ENCODE data around the gene PLEKHA3.

PLEKHA3 gene

GRCh38 chr2:178473373-178473772 is 6.9 kb upstream of the PLEKHA3 start:
- FAIRE-seq: no peak
- no peak for TF ChIP-seq POLR2A (IDR thresholded peaks at IDR 0.05; ENCODE audit: low read depth, low read length)
- no peak for DNase-seq (ENCODE audit: insufficient read length, low spot score)

GRCh38 chr2:178473931-178474330 is 6.3 kb upstream of the PLEKHA3 start:
- peak; percentile 20 for FAIRE-seq
- DNase-seq (ENCODE audit: insufficient read length, low spot score): no peak
- TF ChIP-seq POLR2A (IDR thresholded peaks at IDR 0.05; ENCODE audit: low read depth, low read length): no peak

GRCh38 chr2:178474560-178474959 is 5.7 kb upstream of the PLEKHA3 start:
- no peak for TF ChIP-seq POLR2A (IDR thresholded peaks at IDR 0.05; ENCODE audit: low read depth, low read length)
- no peak for FAIRE-seq

GRCh38 chr2:178476477-178476876 is 3.8 kb upstream of the PLEKHA3 start:
- no peak for TF ChIP-seq POLR2A (IDR thresholded peaks at IDR 0.05; ENCODE audit: low read depth, low read length)
- DNase-seq (ENCODE audit: insufficient read length, low spot score) (no peak), FAIRE-seq (no peak)

More at GRCh38 chr2:178474560-178474959, 5.7 kb upstream of the PLEKHA3 start:
- no peak for DNase-seq (ENCODE audit: insufficient read length, low spot score)

GRCh38 chr2:178477443-178478129 is 2.7 kb upstream of the PLEKHA3 start:
- DNase-seq (ENCODE audit: insufficient read length, low spot score): no peak
- FAIRE-seq: no peak

GRCh38 chr2:178478130-178478438 is 2.2 kb upstream of the PLEKHA3 start:
- FAIRE-seq: no peak
- DNase-seq (ENCODE audit: insufficient read length, low spot score): no peak
- no peak for TF ChIP-seq POLR2A (IDR thresholded peaks at IDR 0.05; ENCODE audit: low read depth, low read length)

More at GRCh38 chr2:178477443-178478129, 2.7 kb upstream of the PLEKHA3 start:
- no peak for TF ChIP-seq POLR2A (IDR thresholded peaks at IDR 0.05; ENCODE audit: low read depth, low read length)

- peak; percentile 65; the same call in 1 of the 2 replicates for TF ChIP-seq POLR2A (IDR thresholded peaks at IDR 0.05; ENCODE audit: low read depth, low read length)
- FAIRE-seq (peak; percentile 71), DNase-seq (ENCODE audit: insufficient read length, low spot score) (peak; percentile 52)
Measured at GRCh38 chr2:178478439-178479274, 1.6 kb upstream of the PLEKHA3 start, which contains the start of gene FKBP7. Gene FKBP7, minus strand, starts transcription at chr2:178478600. Its CDS starts 101 bp downstream, at chr2:178478499.

GRCh38 chr2:178479275-178479616 is 1.0 kb upstream of the PLEKHA3 start:
- TF ChIP-seq POLR2A (IDR thresholded peaks at IDR 0.05; ENCODE audit: low read depth, low read length): no peak
- FAIRE-seq (no peak), DNase-seq (ENCODE audit: insufficient read length, low spot score) (no peak)

- no peak for FAIRE-seq
- TF ChIP-seq POLR2A (IDR thresholded peaks at IDR 0.05; ENCODE audit: low read depth, low read length): no peak
- DNase-seq (ENCODE audit: insufficient read length, low spot score): no peak
Measured at GRCh38 chr2:178479758-178480226, 465 bp upstream of the PLEKHA3 start.

GRCh38 chr2:178482437-178482836 is 2.2 kb downstream of the PLEKHA3 start:
- DNase-seq (ENCODE audit: insufficient read length, low spot score): no peak
- FAIRE-seq: no peak
- no peak for TF ChIP-seq POLR2A (IDR thresholded peaks at IDR 0.05; ENCODE audit: low read depth, low read length)

- FAIRE-seq: peak; percentile 85
- DNase-seq (ENCODE audit: insufficient read length, low spot score): no peak
- TF ChIP-seq POLR2A (IDR thresholded peaks at IDR 0.05; ENCODE audit: low read depth, low read length): no peak
Measured at GRCh38 chr2:178484245-178485041, 4.2 kb downstream of the PLEKHA3 start.

- FAIRE-seq (peak; percentile 15), DNase-seq (ENCODE audit: insufficient read length, low spot score) (no peak)
- TF ChIP-seq POLR2A (IDR thresholded peaks at IDR 0.05; ENCODE audit: low read depth, low read length): no peak
Measured at GRCh38 chr2:178485356-178485755, 5.1 kb downstream of the PLEKHA3 start.

GRCh38 chr2:178491612-178492011 is 11.4 kb downstream of the PLEKHA3 start:
- DNase-seq (ENCODE audit: insufficient read length, low spot score): no peak
- FAIRE-seq: no peak
- TF ChIP-seq POLR2A (IDR thresholded peaks at IDR 0.05; ENCODE audit: low read depth, low read length): no peak

- DNase-seq (ENCODE audit: insufficient read length, low spot score): no peak
- FAIRE-seq: no peak
- no peak for TF ChIP-seq POLR2A (IDR thresholded peaks at IDR 0.05; ENCODE audit: low read depth, low read length)
Measured at GRCh38 chr2:178496049-178496448, 15.8 kb downstream of the PLEKHA3 start.

Data from H54 (cell line).